ENCODE data around the gene ACSM5.
"Not testable (repeated sequence)": the region's sequence is repeated elsewhere in the genome, so short reads cannot be mapped to it uniquely, and the experiment has no call there.

Gene ACSM5

DNA sequence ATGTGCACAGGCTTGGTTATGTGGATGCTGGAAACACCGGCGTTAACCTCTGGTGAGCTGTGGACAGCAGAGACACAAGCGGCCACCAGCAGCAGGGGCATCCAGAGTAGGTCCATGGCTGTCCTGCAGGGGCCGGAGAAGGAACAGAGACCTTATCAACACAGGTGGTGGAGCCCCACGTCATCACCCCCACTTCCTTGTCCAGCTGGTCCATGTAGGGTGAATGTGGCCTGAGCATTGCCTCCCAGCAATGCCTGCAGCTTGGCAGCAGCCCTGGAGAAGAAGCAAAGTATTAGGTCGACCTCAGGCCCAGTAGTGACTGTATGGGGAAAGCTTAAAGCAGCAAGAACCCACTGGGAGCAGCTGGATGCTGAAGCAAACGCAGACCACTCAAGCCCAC, 10.1 kb upstream of the ACSM5 start:
- DNase-seq: no peak

DNA sequence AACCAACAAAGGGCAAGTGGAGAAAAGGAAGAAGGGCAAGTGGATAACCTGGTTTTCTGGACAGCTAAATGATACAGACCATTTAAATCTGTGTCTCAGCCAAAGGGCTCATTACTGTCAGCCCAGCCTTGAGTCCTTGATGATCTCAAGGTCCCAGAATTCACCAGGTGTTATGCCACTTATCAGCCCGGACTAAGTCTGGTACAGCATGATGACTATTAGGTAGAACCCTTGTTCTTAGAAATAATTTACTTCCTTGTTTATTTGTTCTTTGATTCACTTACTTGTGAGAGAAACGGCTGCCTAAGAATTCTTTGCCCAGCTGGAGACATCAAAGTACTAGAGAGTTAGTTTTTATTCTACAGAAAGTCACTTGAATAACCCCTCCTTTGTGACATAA, 8.3 kb upstream of the ACSM5 start:
- no peak for DNase-seq

DNA sequence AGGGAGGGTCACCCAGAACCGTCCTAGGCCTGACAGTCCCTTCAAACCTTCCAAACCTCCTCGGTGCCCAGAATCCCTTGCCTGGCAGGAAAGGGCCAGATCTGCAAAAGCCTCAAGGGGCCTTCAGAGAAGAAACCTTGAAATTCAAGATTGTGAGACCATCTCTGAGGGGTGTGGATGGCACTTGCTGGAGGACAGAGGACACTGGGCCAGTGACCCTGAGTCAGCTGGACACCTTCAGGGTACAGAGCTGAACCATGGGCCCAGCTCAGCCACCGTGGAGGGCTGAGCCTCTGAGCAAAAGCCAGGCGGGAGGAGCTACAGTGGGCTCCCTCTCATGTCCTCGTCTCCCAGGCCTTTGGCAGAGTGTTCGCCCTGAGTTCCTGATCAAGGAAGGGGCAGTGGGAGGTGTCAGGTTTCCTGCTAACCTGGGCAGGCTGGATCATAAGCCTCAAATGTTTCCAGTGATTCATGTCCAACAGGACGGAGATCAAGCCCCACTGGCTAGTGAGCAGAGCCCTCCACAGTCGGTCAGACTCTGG, 7.8 kb upstream of the ACSM5 start:
- DNase-seq: peak; percentile 47

DNA sequence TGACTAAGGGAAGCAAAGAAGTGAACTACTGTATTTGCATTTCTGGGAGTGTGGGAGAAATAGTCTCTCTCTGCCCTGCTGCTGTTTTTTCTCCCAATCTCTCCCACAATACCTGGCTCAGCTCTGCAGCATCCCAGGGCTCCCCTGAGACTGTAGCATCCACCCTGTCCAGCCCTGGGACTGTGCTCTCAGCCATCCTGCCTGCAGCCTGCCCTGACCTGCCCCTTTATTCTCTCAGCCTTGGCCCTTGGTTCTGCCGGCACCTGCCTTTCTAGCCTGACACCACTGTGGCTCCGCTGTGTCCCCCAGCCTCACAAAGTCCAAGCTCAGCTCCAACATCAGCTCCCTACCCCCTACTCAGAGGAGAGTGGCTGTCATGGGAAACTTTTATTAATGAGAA, 6.7 kb upstream of the ACSM5 start:
- DNase-seq: no peak

DNA sequence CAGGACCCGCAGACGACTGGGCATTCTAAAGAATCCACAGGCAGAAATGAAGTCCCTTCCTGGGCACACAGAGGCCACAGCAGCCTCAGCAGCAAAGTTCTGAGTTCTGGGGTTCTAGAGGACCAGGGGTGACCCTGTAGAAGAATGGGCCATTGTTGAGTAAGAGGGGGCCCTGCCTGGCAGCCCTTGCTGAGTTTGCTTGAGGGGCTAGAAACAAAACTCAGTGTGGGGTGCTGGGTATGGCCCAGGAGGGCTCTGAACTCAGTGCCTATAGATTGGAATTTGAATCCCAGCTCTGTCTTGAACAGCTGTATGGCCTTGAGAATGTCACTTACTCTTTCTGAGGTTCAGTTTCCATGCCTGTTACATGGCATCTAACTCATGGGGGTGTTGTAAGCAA, 4.7 kb upstream of the ACSM5 start, which contains the start of gene PDILT:
Gene PDILT (minus strand): TSS at position 101 of the 400 bp plus-strand sequence. CDS start 5,437 bp downstream, outside the sequence.
- DNase-seq: no peak

DNA sequence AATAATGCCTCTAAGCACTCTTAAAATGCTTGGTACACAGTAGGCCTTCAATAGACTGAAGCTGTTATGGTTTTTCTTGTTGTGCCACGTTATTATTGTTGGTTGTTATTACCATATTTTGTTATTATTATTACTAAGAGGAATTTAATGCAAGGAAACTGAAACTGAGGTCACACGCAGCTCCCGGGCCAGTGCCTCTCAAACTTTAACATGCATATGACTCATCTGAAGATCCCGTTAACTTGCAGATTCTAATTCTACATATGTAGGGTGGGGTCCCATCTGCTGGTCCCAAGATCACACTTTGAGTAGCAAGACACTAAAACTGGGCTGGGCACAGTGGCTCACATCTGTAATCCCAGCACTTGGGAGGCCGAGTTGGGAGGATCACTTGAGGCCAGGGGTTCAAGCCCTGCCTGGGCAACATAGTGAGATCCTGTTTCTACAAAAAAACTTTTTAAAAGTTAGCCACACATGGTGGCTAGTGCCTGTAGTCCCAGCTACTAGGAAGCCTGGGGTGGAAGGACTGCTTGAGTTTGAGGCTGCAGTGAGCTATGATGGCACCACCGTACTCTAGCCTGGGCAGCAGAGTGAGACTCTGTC, 888 bp downstream of the ACSM5 start:
- DNase-seq: no peak

DNA sequence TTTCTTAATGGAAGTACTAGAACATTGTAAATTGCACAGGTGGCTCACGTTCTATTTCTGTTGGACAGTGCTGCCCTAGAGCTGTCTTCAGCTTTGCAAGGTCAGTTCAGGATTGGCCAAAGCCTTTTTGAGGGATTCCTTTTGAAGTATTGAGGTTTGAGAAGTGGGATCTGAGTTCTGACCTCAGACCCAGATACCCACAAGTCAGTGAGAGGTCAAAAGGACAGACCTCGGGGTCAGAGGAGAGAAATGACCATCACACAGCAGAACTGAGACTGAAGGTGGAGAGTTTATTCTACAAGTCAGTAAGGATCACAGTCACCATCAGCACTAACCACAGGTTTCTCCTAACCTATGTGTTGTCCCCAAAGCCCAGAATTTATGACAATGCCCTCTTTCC, 1.7 kb downstream of the ACSM5 start:
- no peak for DNase-seq

DNA sequence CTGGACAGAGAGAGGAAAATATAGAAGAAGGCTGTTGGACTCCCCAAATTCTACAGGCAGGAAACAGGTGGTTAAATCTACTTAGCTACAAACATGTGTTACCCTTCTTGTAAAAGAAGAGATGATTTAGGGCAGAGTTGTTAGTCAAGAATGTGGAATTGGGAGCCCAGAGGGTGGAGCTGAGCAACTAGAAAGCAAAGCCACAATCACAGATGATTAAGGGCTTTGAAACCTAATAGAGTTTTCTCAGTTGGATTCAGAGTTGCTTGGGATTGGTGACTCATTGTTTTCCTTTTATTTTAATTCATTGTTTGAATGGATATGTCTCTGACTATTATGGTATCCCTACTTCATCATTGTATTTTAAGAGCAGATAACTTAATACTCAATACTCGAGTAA, 6.2 kb downstream of the ACSM5 start:
- DNase-seq: no peak

DNA sequence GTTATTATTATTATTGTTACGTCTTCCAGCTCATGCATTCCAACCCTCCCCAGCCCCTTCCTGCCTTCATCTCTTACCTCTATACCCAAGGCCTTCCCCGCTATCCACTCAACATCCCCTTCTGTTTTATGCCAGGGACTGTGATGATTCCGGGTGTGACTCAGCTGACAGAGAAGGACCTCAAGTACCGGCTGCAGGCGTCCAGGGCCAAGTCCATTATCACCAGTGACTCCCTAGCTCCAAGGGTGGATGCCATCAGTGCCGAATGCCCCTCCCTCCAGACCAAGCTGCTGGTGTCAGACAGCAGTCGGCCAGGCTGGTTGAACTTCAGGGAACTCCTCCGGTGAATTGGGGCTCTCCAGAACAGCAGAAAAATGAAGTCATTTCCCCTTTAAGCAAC, 9.8 kb downstream of the ACSM5 start:
- not testable (repeated sequence) for DNase-seq

DNA sequence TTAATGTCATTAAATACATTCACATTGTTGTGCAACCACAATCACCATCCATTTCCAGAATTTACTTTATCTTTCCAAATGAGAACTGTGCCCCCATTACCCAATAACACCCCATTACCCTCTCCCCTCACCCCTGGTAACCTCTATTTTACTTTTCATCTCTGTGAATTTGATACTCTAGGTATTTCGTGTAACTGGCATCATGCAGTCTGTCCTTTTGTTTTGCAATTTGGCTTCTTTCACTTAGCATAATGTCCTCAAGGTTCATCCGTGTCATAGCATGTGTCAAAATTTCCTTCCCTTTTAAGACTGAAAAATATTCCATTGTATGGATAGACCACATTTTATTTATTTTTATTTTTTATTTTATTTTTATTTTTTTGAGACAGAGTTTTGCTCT, 12.4 kb downstream of the ACSM5 start:
- DNase-seq: not testable (repeated sequence)

DNA sequence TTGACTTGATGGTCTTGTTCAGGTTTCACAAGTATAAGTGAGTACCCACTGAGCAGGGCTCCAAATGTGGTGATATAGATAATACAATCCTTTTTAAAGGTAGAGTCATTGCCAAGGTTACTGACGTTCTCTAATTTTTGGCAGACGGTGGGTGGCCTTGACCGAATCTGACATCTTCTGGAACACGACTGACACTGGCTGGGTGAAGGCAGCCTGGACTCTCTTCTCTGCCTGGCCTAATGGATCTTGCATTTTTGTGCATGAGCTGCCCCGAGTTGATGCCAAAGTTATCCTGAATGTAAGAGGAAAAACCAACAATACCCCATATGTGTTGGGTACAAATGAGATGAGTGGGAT, 14.4 kb downstream of the ACSM5 start:
- DNase-seq: not testable (repeated sequence)

DNA sequence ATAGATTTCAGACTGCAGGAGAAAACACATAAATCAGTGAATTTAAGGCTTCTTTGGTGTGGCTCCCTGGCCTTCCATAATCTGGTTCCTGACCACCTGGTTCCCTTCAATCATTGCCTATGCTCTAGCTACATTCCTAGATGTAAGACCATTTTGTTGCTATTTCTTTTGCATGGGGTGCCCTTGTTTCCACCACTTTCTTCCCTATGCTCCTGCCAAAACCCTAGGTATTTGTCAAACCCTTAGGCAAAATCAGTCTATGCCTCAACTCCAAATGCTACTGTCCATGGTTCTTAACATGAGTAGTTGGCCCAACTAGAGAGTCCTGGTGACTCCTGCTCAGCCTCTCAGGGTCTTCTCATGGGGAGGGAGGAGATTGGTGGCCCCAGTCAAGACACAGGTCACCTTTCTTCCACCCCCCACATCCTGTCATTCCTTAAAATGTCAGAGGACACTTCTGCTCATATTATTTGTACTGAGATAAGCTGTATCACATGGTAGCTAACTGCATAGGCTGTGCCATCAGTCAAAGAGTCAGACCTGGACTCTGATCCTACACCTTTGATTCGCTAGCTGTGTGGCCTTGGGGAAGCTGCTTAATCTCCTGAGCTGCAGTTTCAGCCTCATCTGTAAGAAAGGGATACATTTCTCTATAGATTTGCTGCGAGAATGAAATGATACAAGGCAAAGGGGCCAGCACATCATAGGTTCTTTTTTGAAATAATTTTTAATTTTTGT, 15.0 kb downstream of the ACSM5 start:
- DNase-seq: no peak

DNA sequence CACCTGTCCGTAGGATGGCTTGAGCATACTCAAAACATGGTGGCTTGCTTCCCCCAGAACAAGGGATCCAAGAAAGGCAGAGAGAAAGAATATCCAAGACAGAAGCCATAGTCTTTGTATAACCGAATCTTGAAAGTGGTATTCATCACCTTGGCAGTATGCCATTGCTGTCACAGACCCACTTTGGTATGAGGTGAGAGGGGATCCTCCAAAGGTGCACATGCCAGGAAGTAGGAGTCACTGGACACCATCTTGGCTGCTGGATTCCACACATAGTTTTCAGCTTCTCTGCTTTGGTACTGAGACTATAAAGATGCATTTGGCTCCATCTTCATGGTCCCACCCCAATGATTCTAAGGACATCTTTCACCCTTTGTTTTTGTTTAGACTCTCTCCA, 18.1 kb downstream of the ACSM5 start:
- DNase-seq: not testable (repeated sequence)

DNA sequence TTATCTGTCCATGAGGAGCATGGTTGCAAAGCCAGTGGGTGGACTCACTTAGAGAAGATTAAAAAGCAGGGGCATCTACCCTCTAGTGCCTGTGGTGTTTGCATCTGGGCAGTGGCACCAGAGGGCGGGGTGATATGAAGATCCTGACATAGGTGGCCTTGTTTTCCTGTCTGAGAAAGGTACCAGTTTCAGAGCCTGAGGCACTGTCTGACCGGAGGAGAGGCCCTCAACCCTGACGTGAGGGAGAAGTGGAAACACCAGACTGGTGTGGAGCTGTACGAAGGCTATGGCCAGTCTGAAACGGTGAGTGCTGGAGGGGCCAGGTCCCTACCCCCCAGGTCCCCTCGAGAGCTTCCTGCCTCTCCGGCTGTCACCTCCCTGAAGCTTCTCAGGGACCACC, 20.2 kb downstream of the ACSM5 start:
- DNase-seq: not testable (repeated sequence)

DNA sequence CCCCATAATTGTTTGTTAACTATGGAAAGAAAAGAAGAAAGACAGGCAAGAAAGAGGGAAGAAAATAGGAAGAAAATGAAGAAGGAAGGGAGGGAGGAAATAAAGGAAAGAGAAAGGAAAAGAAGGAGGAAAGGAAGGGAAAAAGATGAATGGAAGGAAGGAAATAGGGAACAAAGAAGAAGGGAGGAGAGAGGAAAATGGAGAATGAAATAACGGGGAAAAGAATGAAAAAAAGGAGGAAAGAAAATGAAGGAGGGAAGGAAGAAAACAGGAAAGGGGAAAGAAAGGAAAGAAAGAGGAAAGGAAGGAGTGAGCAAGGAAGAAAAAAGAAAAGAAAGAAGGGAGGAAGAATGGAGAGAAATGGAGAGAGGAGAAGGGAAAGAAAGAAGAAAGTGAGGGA, 21.1 kb downstream of the ACSM5 start:
- DNase-seq: not testable (repeated sequence)

DNA sequence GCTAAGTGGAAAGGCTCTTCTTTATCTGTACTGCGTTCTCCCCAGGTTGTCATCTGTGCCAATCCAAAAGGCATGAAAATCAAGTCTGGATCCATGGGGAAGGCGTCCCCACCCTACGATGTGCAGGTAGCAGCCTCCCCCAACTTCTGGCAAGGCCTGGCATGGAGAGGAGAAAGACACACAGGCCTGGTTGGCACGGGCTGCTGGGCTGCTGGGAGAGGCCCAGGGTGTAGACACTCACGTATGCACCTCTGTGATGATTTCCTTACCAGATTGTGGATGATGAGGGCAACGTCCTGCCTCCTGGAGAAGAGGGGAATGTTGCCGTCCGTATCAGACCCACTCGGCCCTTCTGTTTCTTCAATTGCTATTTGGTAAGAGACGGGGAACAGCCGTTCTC, 21.6 kb downstream of the ACSM5 start:
- no peak for DNase-seq

DNA sequence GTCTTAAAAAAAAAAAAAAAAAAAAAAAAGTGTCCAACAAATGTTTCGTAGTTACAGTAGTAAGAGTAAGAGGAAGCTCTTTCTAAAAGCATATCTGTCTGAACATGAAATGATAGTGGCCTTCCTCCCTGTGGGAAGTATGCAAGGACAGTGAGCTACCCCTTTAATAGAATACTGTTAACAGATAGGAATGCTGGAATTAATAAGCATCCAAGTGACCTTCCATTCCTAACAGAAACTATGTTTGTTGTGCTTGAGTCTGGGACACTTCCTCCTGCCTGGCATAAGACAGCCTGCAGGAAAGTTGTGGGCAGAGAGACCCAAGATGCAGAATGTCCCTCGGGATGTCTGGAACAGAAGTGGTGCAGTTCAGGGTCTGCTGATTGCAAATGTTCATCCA, 29.6 kb downstream of the ACSM5 start:
- DNase-seq: not testable (repeated sequence)

DNA sequence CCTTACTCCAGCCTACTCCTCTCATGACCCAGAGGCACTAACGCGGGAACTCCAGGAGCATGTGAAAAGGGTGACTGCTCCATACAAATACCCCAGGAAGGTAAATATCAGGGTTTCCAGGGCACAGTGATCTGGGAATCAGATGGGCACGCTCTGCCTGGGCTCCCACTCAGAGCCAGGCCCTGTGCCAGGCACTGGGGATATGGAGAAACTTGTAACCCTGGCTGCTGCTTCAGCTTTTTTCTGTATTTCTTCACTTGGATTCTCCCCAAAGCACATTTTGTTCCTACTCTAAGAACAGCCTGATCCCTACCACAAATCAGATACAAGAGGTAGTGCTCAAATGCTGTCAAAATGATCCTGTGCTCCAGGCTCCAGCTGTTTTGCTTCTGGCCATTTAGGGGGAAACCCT, 30.5 kb downstream of the ACSM5 start:
- DNase-seq: not testable (repeated sequence)

DNA sequence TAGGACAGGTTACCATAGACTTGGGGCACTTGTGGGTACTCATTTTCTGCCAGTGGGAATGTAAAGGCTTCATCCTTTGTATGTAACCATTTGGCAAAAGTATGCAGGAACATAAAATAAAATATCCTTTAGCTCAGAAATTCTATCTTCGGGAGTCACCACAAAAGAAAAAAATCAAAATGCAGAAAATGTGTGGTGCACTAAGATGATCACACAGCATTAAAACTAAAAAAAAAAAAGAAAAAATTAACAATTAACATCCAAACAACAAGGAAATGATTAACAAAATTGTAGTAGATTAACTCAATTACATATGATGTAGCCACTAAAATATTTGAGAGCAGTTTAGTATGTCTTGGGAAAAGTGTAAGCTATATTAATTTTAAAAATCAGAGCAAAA, 31.4 kb downstream of the ACSM5 start:
- DNase-seq: not testable (repeated sequence)

DNA sequence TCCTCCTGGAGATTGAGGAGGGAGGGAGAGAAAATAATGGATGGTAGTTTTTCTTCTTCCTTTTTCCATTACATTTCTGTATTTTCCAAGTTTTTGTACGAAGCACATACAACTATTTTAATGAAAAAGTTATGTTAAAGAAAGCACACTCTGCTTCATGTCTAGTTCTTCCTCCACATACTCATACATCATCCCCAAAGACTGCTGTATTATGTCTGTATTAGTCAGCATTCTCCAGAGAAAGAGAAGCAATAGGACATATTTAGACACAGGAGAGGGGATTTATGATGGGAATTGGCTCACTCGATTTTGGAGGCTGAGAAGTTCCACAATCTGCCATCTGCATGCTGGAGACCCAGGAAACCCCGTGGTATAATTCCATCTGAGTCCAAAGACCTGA, 31.9 kb downstream of the ACSM5 start:
- DNase-seq: no peak

DNA sequence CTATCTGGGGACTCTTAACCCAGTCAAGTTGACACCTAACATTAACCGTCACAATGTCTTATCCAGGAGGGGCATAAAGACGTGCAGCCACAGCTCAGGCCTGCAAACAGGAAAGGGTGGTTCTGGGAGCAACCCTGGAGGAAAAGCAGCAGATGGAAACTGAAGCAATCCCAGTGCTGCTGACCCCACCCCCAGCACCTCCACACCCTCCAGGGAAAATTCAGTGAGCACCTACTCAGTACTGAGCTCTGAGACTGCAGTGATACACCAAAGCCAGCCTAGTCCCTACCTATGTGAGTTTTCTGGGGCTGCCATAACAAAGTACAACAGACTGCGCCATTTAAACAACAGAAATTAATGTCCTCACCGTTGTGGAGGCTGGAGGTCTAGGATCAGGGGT, 32.5 kb downstream of the ACSM5 start:
- not testable (repeated sequence) for DNase-seq

DNA sequence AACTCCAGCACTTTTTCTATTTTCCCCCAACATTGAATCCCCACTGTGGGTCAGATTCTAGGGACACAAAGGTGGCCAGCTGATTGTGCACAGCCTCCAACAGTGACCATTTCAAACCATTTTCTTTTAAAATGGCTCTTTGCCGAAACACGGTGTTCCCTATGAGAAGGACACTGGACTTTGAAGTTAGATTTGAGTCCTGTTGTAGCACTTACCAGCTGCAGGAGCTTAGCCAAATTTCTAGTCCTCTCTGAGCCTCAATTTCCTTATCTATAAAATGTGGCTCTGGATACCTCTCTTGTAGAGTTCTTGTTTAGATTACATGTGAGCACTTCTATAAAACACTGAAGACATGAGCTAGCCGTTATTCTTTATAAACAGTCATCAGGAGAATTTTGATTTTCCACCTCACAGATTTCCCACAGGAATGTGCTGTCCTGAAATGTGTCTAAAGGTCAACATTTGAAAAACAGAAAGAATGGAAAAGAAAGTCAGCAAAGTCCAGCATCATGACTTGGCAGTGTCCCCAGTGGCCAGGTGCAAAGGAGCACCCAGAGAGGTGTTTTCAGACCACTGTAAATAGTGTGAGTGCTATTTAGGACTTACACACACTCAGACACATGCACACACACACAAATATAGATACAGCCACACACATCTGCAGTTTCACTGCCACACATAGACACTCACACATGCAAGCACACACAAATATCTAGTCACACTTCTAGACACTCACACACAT, 37.5 kb downstream of the ACSM5 start:
- not testable (repeated sequence) for DNase-seq

DNA sequence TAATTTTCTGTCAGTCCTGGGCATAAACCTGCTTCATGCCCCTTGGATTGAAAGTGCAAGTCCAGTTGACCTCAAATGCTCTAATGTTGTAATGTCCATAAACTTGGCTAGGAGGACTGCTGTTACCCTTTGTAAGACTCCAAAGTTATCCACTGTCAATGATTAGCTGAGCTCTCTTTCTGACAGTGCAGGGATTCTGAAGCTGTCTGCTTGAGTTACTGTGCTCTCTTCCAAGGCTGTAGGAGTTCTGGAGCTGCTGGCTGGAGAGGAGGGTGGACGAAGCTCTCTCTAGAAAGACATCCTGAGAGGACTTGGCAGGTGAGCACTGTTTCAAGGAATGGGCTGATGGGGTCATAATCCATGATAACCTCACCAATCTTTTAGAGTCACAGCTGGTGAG, 42.0 kb downstream of the ACSM5 start, which contains the start of gene ACSM2A:
Gene ACSM2A (plus strand): TSS at position 158 of the 400 bp plus-strand sequence. CDS start 8,594 bp downstream, outside the sequence.
- DNase-seq: not testable (repeated sequence)

DNA sequence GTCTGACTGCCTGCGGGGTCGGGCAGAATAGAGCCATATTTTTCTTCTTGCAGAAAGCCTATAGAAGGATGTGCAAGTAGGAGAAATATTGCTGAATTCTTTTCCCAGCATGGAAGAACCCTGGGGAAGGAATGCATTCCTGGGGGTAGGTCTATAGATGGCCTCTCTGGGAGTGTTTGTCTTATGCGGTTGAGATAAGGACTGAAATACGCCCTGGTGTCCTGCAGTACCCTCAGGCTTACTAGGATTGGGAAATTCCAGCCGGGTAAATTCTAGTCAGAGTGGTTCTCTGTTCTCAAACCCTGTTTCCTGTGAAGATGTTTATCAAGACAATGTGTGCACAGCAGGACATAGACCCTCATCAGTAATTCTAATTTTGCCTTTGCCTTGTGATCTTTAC, 44.3 kb downstream of the ACSM5 start:
- DNase-seq: not testable (repeated sequence)

Measured in NCI-H510A (cell line).